Esophagus squamous epithelium (tissue), 5 donors: ENCODE results near the gene CCDC192. TPM values are rescaled to one million over a fixed set of nuclear protein-coding genes. Genes with fewer than 3 reads are reported as not detected.
"Not testable (repeated sequence)": the region's sequence is repeated elsewhere in the genome, so short reads cannot be mapped to it uniquely, and the experiment has no call there.

Source experiments
- DNase-seq: peaks from one replicate; lab custom pipeline; 2025; lab: John Stamatoyannopoulos, UW
- H3K27ac ChIP-seq, 4 donors: fragments of 200-600 bp; sonication (generic); one replicate each; pipeline ENCODE4 v1.5.1; 2016 to 2019; ENCODE audit warnings: mild to moderate bottlenecking in 1 of 4
- H3K27me3 ChIP-seq, 4 donors: fragments of 200-600 bp; sonication (generic); 1 replicate in 3 of 4; 2 replicates in 1 of 4; pipeline versions ENCODE4 v1.5.1 to v1.6.0; 2017 to 2021; ENCODE audit warnings: antibody characterized with exemption in 1 of 4
- H3K36me3 ChIP-seq, 3 donors: fragments of 200-600 bp; sonication (generic); one replicate each; pipeline ENCODE4 v1.5.1; 2016 to 2019
- H3K4me1 ChIP-seq, 3 donors: fragments of 200-600 bp; sonication (generic); one replicate each; pipeline ENCODE4 v1.5.1; 2017 to 2019
- H3K4me3 ChIP-seq, 4 donors: fragments of 200-600 bp; sonication (generic); 1 replicate in 3 of 4; 2 replicates in 1 of 4; pipeline ENCODE4 v1.5.1; 2016 to 2019; ENCODE audit warnings: mild to moderate bottlenecking in 2 of 4, moderate library complexity in 1 of 4
- H3K9me3 ChIP-seq, 3 donors: fragments of 200-600 bp; sonication (generic); one replicate each; pipeline ENCODE4 v1.5.1; 2016 to 2019
- CTCF ChIP-seq, 6 experiments: fragments of 450-650 bp in 4 of 6; fragments of 200-600 bp in 2 of 6; sonication (generic) in 2 of 6; IDR thresholded peaks; one replicate each; pipeline ENCODE4 v1.5.1; 2016 to 2019; ENCODE audit warnings: antibody characterized with exemption in 6 of 6, mild to moderate bottlenecking in 4 of 6, moderate library complexity in 4 of 6
- POLR2A ChIP-seq, 4 donors: fragments of 450-650 bp; IDR thresholded peaks; one replicate each; pipeline ENCODE4 v1.6.1; 2017; ENCODE audit warnings: antibody characterized with exemption in 4 of 4, mild to moderate bottlenecking in 4 of 4, moderate library complexity in 3 of 4
- WGBS, 2 donors: methylation state at CpG; one replicate each; pipeline ENCODE4 v1.1.5; 2018; 5-methylcytosine and 5-hydroxymethylcytosine counted together
- intact Hi-C: fragments of 100-400 bp; cut with DNase I; formaldehyde crosslinking; loops from one replicate; pipeline ENCODE4 v1.15.0; 2022
- total RNA-seq, 4 donors: library from RNA; depleted of rRNA; stranded (reverse); fragments of >200 nt; gene quantifications; one replicate each; pipeline ENCODE4 v1.1.0, GENCODE V29; 2016
- donor health status: DM: yes; HTN: yes; CAD: no.

CCDC192 gene
- total RNA-seq, 4 donors from 2014 or later, result not detected

GRCh38 chr5:127776477-127776876 lies 73.3 kb downstream of the CCDC192 start:
- no peaks in the 10 kb centered on the region for H3K9me3 ChIP-seq
- H3K4me1 ChIP-seq, result no peaks in the 10 kb centered on the region
- TF ChIP-seq POLR2A (IDR thresholded peaks at IDR 0.05) (no peak), CTCF (IDR thresholded peaks at IDR 0.05) (no peak)
- no peak for DNase-seq
- WGBS, 2 donors, result 89 to 98% methylated on average over 4 of the region's 4 CpGs
- intact Hi-C loops, result no loop called here
- peaks cover 0 to 5% (median 0%) of the 10 kb centered on the region in 4 donors for H3K27me3 ChIP-seq
- H3K4me3 ChIP-seq, result no peak overlapping the region
- no peak overlapping the region for H3K27ac ChIP-seq
- no peaks in the 10 kb centered on the region for H3K36me3 ChIP-seq

GRCh38 chr5:127777957-127778356 lies 74.8 kb downstream of the CCDC192 start:
- DNase-seq, result no peak
- intact Hi-C loops, result no loop called here

GRCh38 chr5:127782450-127782849 lies 79.3 kb downstream of the CCDC192 start:
- intact Hi-C loops, DNase-seq, H3K36me3 ChIP-seq, H3K27ac ChIP-seq, H3K4me3 ChIP-seq, H3K4me1 ChIP-seq, H3K9me3 ChIP-seq, H3K27me3 ChIP-seq: not testable (repeated sequence)
- 88 to 91% methylated on average over 2 of the region's 2 CpGs for WGBS, 2 donors

More at GRCh38 chr5:127777957-127778356, 74.8 kb downstream of the CCDC192 start:
- no peak overlapping the region for H3K4me3 ChIP-seq
- H3K36me3 ChIP-seq, result no peaks in the 10 kb centered on the region
- H3K27ac ChIP-seq, result no peak overlapping the region
- no peaks in the 10 kb centered on the region for H3K4me1 ChIP-seq
- H3K27me3 ChIP-seq, result no peaks in the 10 kb centered on the region
- no peaks in the 10 kb centered on the region for H3K9me3 ChIP-seq
- TF ChIP-seq CTCF (IDR thresholded peaks at IDR 0.05) (no peak), POLR2A (IDR thresholded peaks at IDR 0.05) (no peak)

GRCh38 chr5:127785098-127785927 lies 82.1 kb downstream of the CCDC192 start:
- no peak for DNase-seq
- H3K27ac ChIP-seq, result no peak overlapping the region
- H3K27me3 ChIP-seq, result no peaks in the 10 kb centered on the region
- WGBS, 2 donors, result 72 to 76% methylated on average over 5 to 6 of the region's 6 CpGs
- H3K4me3 ChIP-seq, result no peak overlapping the region
- no peaks in the 10 kb centered on the region for H3K36me3 ChIP-seq
- no peaks in the 10 kb centered on the region for H3K9me3 ChIP-seq
- intact Hi-C loops, result no loop called here
- no peak for TF ChIP-seq CTCF (IDR thresholded peaks at IDR 0.05)
- TF ChIP-seq POLR2A (IDR thresholded peaks at IDR 0.05), result no peak
- no peaks in the 10 kb centered on the region for H3K4me1 ChIP-seq

- intact Hi-C loops, result no loop called here
- Histone ChIP-seq H3K9me3 (peaks cover 0 to 17% (median 3%) of the 10 kb centered on the region in 3 donors), H3K27ac (no peak overlapping the region), H3K4me3 (no peak overlapping the region), H3K4me1 (no peaks in the 10 kb centered on the region), H3K36me3 (no peaks in the 10 kb centered on the region), H3K27me3 (no peaks in the 10 kb centered on the region)
- WGBS, 2 donors, result 93 to 96% methylated on average over 1 of the region's 1 CpG
- DNase-seq, result no peak
- TF ChIP-seq CTCF (IDR thresholded peaks at IDR 0.05), result no peak
- TF ChIP-seq POLR2A (IDR thresholded peaks at IDR 0.05), result no peak
Observed at GRCh38 chr5:127791439-127791838, 88.2 kb downstream of the CCDC192 start.

GRCh38 chr5:127791908-127792307 lies 88.7 kb downstream of the CCDC192 start:
- H3K27ac ChIP-seq, H3K4me1 ChIP-seq, H3K27me3 ChIP-seq, H3K4me3 ChIP-seq, intact Hi-C loops, DNase-seq, H3K36me3 ChIP-seq: not testable (repeated sequence)
- peaks cover 0 to 17% (median 3%) of the 10 kb centered on the region in 3 donors for H3K9me3 ChIP-seq
- 67 to 69% methylated on average over 2 of the region's 2 CpGs for WGBS, 2 donors
